Smooth muscle cell (in vitro differentiated cells): Measurements from ENCODE around the gene TRIO. TPM values are rescaled to one million over a fixed set of nuclear protein-coding genes. Genes with fewer than 3 reads are reported as not detected.

ENCODE experiments used
- DNase-seq: peaks from one replicate; lab custom pipeline; 2025; ENCODE audit not compliant: unreplicated experiment; lab: John Stamatoyannopoulos, UW
- H2AFZ ChIP-seq: fragments of 200-600 bp; sonication (generic); 2 replicates; pipeline ENCODE4 v1.6.0; 2016; ENCODE audit warnings: antibody characterized with exemption, low read depth, mild to moderate bottlenecking
- H3F3A ChIP-seq: fragments of 200-600 bp; sonication (generic); 2 replicates; pipeline ENCODE4 v1.6.0; 2017; ENCODE audit warnings: antibody characterized with exemption, low read depth
- H3K27ac ChIP-seq: fragments of 200-600 bp; sonication (generic); 2 replicates; pipeline ENCODE4 v1.5.1; 2016; ENCODE audit warnings: low read depth, mild to moderate bottlenecking
- H3K27me3 ChIP-seq: fragments of 200-600 bp; sonication (generic); 2 replicates; pipeline ENCODE4 v1.6.1; 2016; ENCODE audit warnings: low read depth, mild to moderate bottlenecking
- H3K36me3 ChIP-seq: fragments of 200-600 bp; sonication (generic); 2 replicates; pipeline ENCODE4 v1.5.1; 2016; ENCODE audit warnings: low read depth
- H3K4me1 ChIP-seq: fragments of 200-600 bp; sonication (generic); 2 replicates; pipeline ENCODE4 v1.5.1; 2016; ENCODE audit warnings: low read depth
- H3K4me2 ChIP-seq: fragments of 200-600 bp; sonication (generic); 2 replicates; pipeline ENCODE4 v1.6.0; 2016; ENCODE audit warnings: mild to moderate bottlenecking
- H3K4me3 ChIP-seq: fragments of 200-600 bp; sonication (generic); 2 replicates; pipeline ENCODE4 v1.5.1; 2016; ENCODE audit warnings: mild to moderate bottlenecking
- H3K79me2 ChIP-seq: fragments of 200-600 bp; sonication (generic); 2 replicates; pipeline ENCODE4 v1.6.0; 2016; ENCODE audit warnings: low read depth, mild to moderate bottlenecking
- H3K9ac ChIP-seq: fragments of 200-600 bp; sonication (generic); 2 replicates; pipeline ENCODE4 v1.6.0; 2016; ENCODE audit warnings: low read depth
- H3K9me3 ChIP-seq: fragments of 200-600 bp; sonication (generic); replicated peaks from 2 replicates; pipeline ENCODE4 v1.5.1; 2016; ENCODE audit warnings: low read depth
- H4K20me1 ChIP-seq: fragments of 200-600 bp; sonication (generic); 2 replicates; pipeline ENCODE4 v1.6.0; 2016; ENCODE audit warnings: low read depth
- CTCF ChIP-seq: fragments of 200-600 bp; sonication (generic); IDR thresholded peaks from 2 replicates; pipeline ENCODE4 v1.5.1; 2017; ENCODE audit warnings: borderline replicate concordance, mild to moderate bottlenecking, antibody characterized with exemption; ENCODE audit not compliant: insufficient read depth, poor library complexity, severe bottlenecking
- WGBS: methylation state at CpG from one replicate; pipeline ENCODE4 v1.1.7; 2016; ENCODE audit warnings: low lambda C conversion rate; 5-methylcytosine and 5-hydroxymethylcytosine counted together
- polyA plus RNA-seq: library from polyadenylated mRNA; unstranded; fragments of >200 nt; fragmentation: Nextera tagmentation; extraction: Ambion mirVana; gene quantifications from 2 replicates; pipeline ENCODE4 v1.2.1, GENCODE V29; 2016
- total RNA-seq: library from RNA; depleted of rRNA; stranded (reverse); fragments of >200 nt; gene quantifications from 2 replicates; pipeline ENCODE4 v1.2.3, GENCODE V29; 2014

TRIO gene
- total and polyA plus RNA-seq, 2 experiments from 2014 or later, result 10.2 to 118 TPM

- peaks cover 22% of the 10 kb centered on the region for H3F3A ChIP-seq
- no peak overlapping the region for H3K27ac ChIP-seq
- peaks cover 94% of the 10 kb centered on the region for H3K79me2 ChIP-seq
- H3K4me1 ChIP-seq, result peaks cover 16% of the 10 kb centered on the region
- 77% methylated on average over 7 of the region's 7 CpGs for WGBS
- no peak overlapping the region for H3K4me3 ChIP-seq
- H3K9me3 ChIP-seq, result no peaks in the 10 kb centered on the region
- DNase-seq, result no peak
- H3K9ac ChIP-seq, result no peak overlapping the region
- H3K36me3 ChIP-seq, result peaks cover 4% of the 10 kb centered on the region
- no peaks in the 10 kb centered on the region for H3K27me3 ChIP-seq
- H3K4me2 ChIP-seq, result no peak overlapping the region
- no peak overlapping the region for H2AFZ ChIP-seq
- no peak for TF ChIP-seq CTCF
- peaks cover 95% of the 10 kb centered on the region for H4K20me1 ChIP-seq
Measured at GRCh38 chr5:14273207-14273767, 130.1 kb downstream of the TRIO start.

GRCh38 chr5:14276380-14276779 lies 133.2 kb downstream of the TRIO start:
- WGBS, result 95% methylated on average over 9 of the region's 9 CpGs
- no peaks in the 10 kb centered on the region for H3K27me3 ChIP-seq
- no peak overlapping the region for H3K9ac ChIP-seq
- H2AFZ ChIP-seq, result no peak overlapping the region
- no peak for TF ChIP-seq CTCF
- H3K36me3 ChIP-seq, result peaks cover 14% of the 10 kb centered on the region
- peaks cover 93% of the 10 kb centered on the region for H3K79me2 ChIP-seq
- no peak overlapping the region for H3K27ac ChIP-seq
- no peaks in the 10 kb centered on the region for H3F3A ChIP-seq
- H3K9me3 ChIP-seq, result no peaks in the 10 kb centered on the region
- H3K4me1 ChIP-seq, result no peaks in the 10 kb centered on the region
- peaks cover 97% of the 10 kb centered on the region for H4K20me1 ChIP-seq
- no peak for DNase-seq
- no peak overlapping the region for H3K4me3 ChIP-seq
- H3K4me2 ChIP-seq, result no peak overlapping the region

- no peak for DNase-seq
- H3K4me1 ChIP-seq, result no peaks in the 10 kb centered on the region
- TF ChIP-seq CTCF, result no peak
- WGBS, result 94% methylated on average over 9 of the region's 9 CpGs
- H3K9ac ChIP-seq, result no peak overlapping the region
- no peak overlapping the region for H3K4me2 ChIP-seq
- no peaks in the 10 kb centered on the region for H3K27me3 ChIP-seq
- H3K27ac ChIP-seq, result no peak overlapping the region
- no peak overlapping the region for H2AFZ ChIP-seq
- H3F3A ChIP-seq, result no peaks in the 10 kb centered on the region
- H3K79me2 ChIP-seq, result peaks cover 88% of the 10 kb centered on the region
- no peak overlapping the region for H3K4me3 ChIP-seq
- H3K36me3 ChIP-seq, result peaks cover 10% of the 10 kb centered on the region
- H4K20me1 ChIP-seq, result peaks cover 99% of the 10 kb centered on the region
- no peaks in the 10 kb centered on the region for H3K9me3 ChIP-seq
Measured at GRCh38 chr5:14277385-14278320, 134.5 kb downstream of the TRIO start.
